ENCODE data around the gene ARFGEF3. TPM values are rescaled to one million over a fixed set of nuclear protein-coding genes. Genes with fewer than 3 reads are reported as not detected.
"Not testable (repeated sequence)": the region's sequence is repeated elsewhere in the genome, so short reads cannot be mapped to it uniquely, and the experiment has no call there.

Gene ARFGEF3
- under 1 TPM; 0.46 to 0.55 TPM for total RNA-seq

- ChIA-PET CTCF (no interaction called here), POLR2A (interaction anchor here (0.6 kb wide), 1 partner anchor 54 kb away, joined by 3 read pairs; no protein-coding TSS in a partner anchor)
Observed at GRCh38 chr6:138161338-138162110, at the start of gene ARFGEF3. ARFGEF3 (plus strand) TSS chr6:138161939; CDS start chr6:138162087, 148 bp downstream.

GRCh38 chr6:138113588-138114210 is 48.0 kb upstream of the ARFGEF3 start:
- POLR2A ChIA-PET = interaction anchor here (0.6 kb wide), 1 partner anchor 92 kb away, joined by 3 read pairs; no protein-coding TSS in a partner anchor
- CTCF ChIA-PET = interaction anchor here (0.8 to 1.6 kb wide), 2 partner anchors 113 to 404 kb away, joined by 3 read pairs; no protein-coding TSS in a partner anchor

- ChIA-PET POLR2A (interaction anchor here (0.6 kb wide), 1 partner anchor 180 kb away, joined by 3 read pairs; no protein-coding TSS in a partner anchor), CTCF (interaction anchor here (0.6 to 2.1 kb wide), 14 partner anchors 10 to 668 kb away, joined by 3 to 6 read pairs (median 3); no protein-coding TSS in a partner anchor)
Observed at GRCh38 chr6:138115201-138115600, 46.5 kb upstream of the ARFGEF3 start.

GRCh38 chr6:138115877-138116660 is 45.7 kb upstream of the ARFGEF3 start:
- ChIA-PET CTCF (interaction anchor here (0.6 to 2.1 kb wide), 24 partner anchors 8 to 1107 kb away, joined by 3 to 6 read pairs (median 3); no protein-coding TSS in a partner anchor), POLR2A (no interaction called here)

- ChIA-PET CTCF (interaction anchor here (0.6 to 1.6 kb wide), 10 partner anchors 33 to 405 kb away, joined by 3 to 4 read pairs (median 3); no protein-coding TSS in a partner anchor), POLR2A (no interaction called here)
Observed at GRCh38 chr6:138116661-138116999, 45.1 kb upstream of the ARFGEF3 start.

- ChIA-PET POLR2A (no interaction called here), CTCF (interaction anchor here (1.2 to 1.3 kb wide), 2 partner anchors 32 to 110 kb away, joined by 3 to 4 read pairs; no protein-coding TSS in a partner anchor)
Observed at GRCh38 chr6:138117376-138117914, 44.3 kb upstream of the ARFGEF3 start.

GRCh38 chr6:138119229-138119628 is 42.5 kb upstream of the ARFGEF3 start:
- CTCF ChIA-PET, POLR2A ChIA-PET: not testable (repeated sequence)

- ChIA-PET CTCF (no interaction called here), POLR2A (no interaction called here)
Observed at GRCh38 chr6:138119976-138120375, 41.8 kb upstream of the ARFGEF3 start.

- CTCF ChIA-PET = interaction anchor here (1.3 kb wide), 1 partner anchor 8 kb away, joined by 6 read pairs; no protein-coding TSS in a partner anchor
- POLR2A ChIA-PET = no interaction called here
Observed at GRCh38 chr6:138124096-138124495, 37.6 kb upstream of the ARFGEF3 start.

GRCh38 chr6:138128096-138128495 is 33.6 kb upstream of the ARFGEF3 start:
- CTCF ChIA-PET = no interaction called here
- POLR2A ChIA-PET = no interaction called here

- CTCF ChIA-PET = no interaction called here
Observed at GRCh38 chr6:138129190-138129589, 32.5 kb upstream of the ARFGEF3 start.

GRCh38 chr6:138142806-138143205 is 18.9 kb upstream of the ARFGEF3 start:
- POLR2A ChIA-PET = no interaction called here
- CTCF ChIA-PET = no interaction called here

More at GRCh38 chr6:138129190-138129589, 32.5 kb upstream of the ARFGEF3 start:
- POLR2A ChIA-PET = no interaction called here

- CTCF ChIA-PET = no interaction called here
- POLR2A ChIA-PET = no interaction called here
Observed at GRCh38 chr6:138145402-138145801, 16.3 kb upstream of the ARFGEF3 start.

- CTCF ChIA-PET = interaction anchor here (0.6 to 0.7 kb wide), 2 partner anchors 138 to 230 kb away, joined by 3 to 5 read pairs; no protein-coding TSS in a partner anchor
Observed at GRCh38 chr6:138146544-138146943, 15.2 kb upstream of the ARFGEF3 start.

GRCh38 chr6:138155443-138155842 is 6.3 kb upstream of the ARFGEF3 start:
- POLR2A ChIA-PET = no interaction called here
- CTCF ChIA-PET = no interaction called here

More at GRCh38 chr6:138146544-138146943, 15.2 kb upstream of the ARFGEF3 start:
- POLR2A ChIA-PET = no interaction called here

GRCh38 chr6:138157986-138158638 is 3.6 kb upstream of the ARFGEF3 start:
- ChIA-PET CTCF (no interaction called here), POLR2A (no interaction called here)

- CTCF ChIA-PET = no interaction called here
Observed at GRCh38 chr6:138159246-138159645, 2.5 kb upstream of the ARFGEF3 start.

GRCh38 chr6:138160329-138161087 is 1.2 kb upstream of the ARFGEF3 start:
- ChIA-PET CTCF (interaction anchor here (0.6 kb wide), 1 partner anchor 473 kb away, joined by 3 read pairs; no protein-coding TSS in a partner anchor), POLR2A (interaction anchor here (0.6 kb wide), 1 partner anchor 55 kb away, joined by 3 read pairs; no protein-coding TSS in a partner anchor)

More at GRCh38 chr6:138159246-138159645, 2.5 kb upstream of the ARFGEF3 start:
- POLR2A ChIA-PET = no interaction called here

Data from activated CD8-positive, alpha-beta memory T cell treated with anti-CD3 and anti-CD28 coated beads for 36 hours (primary cell).